Measurements from ENCODE around the gene LMNTD2.

Gene LMNTD2

GRCh38 chr11:577611-577894 is 17.0 kb upstream of the LMNTD2 start:
- no peaks in the 10 kb centered on the region for H3K27me3 ChIP-seq (ENCODE audit: control insufficient read depth, insufficient read depth, low read length)
- H3K4me1 ChIP-seq, result peaks cover 5% of the 10 kb centered on the region
- H3K9ac ChIP-seq, result no peak overlapping the region
- peaks cover 37% of the 10 kb centered on the region for H3K79me2 ChIP-seq
- H3K4me2 ChIP-seq (ENCODE audit: low read length), result peak overlapping the region; percentile 78
- no peak overlapping the region for H3K27ac ChIP-seq
- TF ChIP-seq CTCF (IDR thresholded peaks at IDR 0.05), result no peak
- H3K9me3 ChIP-seq (ENCODE audit: control insufficient read depth, low read length), result no peaks in the 10 kb centered on the region
- H3K36me3 ChIP-seq (ENCODE audit: control insufficient read depth, insufficient read depth, low read length), result no peaks in the 10 kb centered on the region
- no peak overlapping the region for H2AFZ ChIP-seq
- peak overlapping the region; percentile 68 for H3K4me3 ChIP-seq (ENCODE audit: low read depth, low read length)

GRCh38 chr11:576811-577610 is 16.5 kb upstream of the LMNTD2 start:
- H3K79me2 ChIP-seq, result peaks cover 34% of the 10 kb centered on the region
- H3K9ac ChIP-seq, result no peak overlapping the region
- no peaks in the 10 kb centered on the region for H3K9me3 ChIP-seq (ENCODE audit: control insufficient read depth, low read length)
- no peak overlapping the region for H3K27ac ChIP-seq
- H3K4me1 ChIP-seq, result peaks cover 5% of the 10 kb centered on the region
- no peaks in the 10 kb centered on the region for H3K27me3 ChIP-seq (ENCODE audit: control insufficient read depth, insufficient read depth, low read length)
- peak overlapping the region; percentile 68 for H3K4me3 ChIP-seq (ENCODE audit: low read depth, low read length)
- H3K4me2 ChIP-seq (ENCODE audit: low read length), result peak overlapping the region; percentile 78
- H2AFZ ChIP-seq, result no peak overlapping the region
- no peak for TF ChIP-seq CTCF (IDR thresholded peaks at IDR 0.05)
- no peaks in the 10 kb centered on the region for H3K36me3 ChIP-seq (ENCODE audit: control insufficient read depth, insufficient read depth, low read length)

GRCh38 chr11:575996-576768 is 15.6 kb upstream of the LMNTD2 start, which contains the start of gene PHRF1:
TSS of gene PHRF1 (plus strand) at chr11:576470. CDS start at chr11:581513, 5,043 bp downstream.
- Histone ChIP-seq H3K79me2 (peaks cover 31% of the 10 kb centered on the region), H3K27ac (peak within 1 kb of the TSS; percentile 80), H3K9me3 (ENCODE audit: control insufficient read depth, low read length) (no peaks in the 10 kb centered on the region), H3K4me3 (ENCODE audit: low read depth, low read length) (peak within 1 kb of the TSS; percentile 68), H3K36me3 (ENCODE audit: control insufficient read depth, insufficient read depth, low read length) (no peaks in the 10 kb centered on the region), H3K4me1 (peaks cover 5% of the 10 kb centered on the region), H3K27me3 (ENCODE audit: control insufficient read depth, insufficient read depth, low read length) (no peaks in the 10 kb centered on the region), H2AFZ (peak within 1 kb of the TSS; percentile 82), H3K9ac (no peak within 1 kb of the TSS), H3K4me2 (ENCODE audit: low read length) (peak within 1 kb of the TSS; percentile 93)
- TF ChIP-seq CTCF (IDR thresholded peaks at IDR 0.05), result no peak

- H3K36me3 ChIP-seq (ENCODE audit: control insufficient read depth, insufficient read depth, low read length), result no peaks in the 10 kb centered on the region
- TF ChIP-seq CTCF (IDR thresholded peaks at IDR 0.05), result no peak
- peaks cover 28% of the 10 kb centered on the region for H3K79me2 ChIP-seq
- H2AFZ ChIP-seq, result peak overlapping the region; percentile 81
- H3K9ac ChIP-seq, result no peak overlapping the region
- H3K4me3 ChIP-seq (ENCODE audit: low read depth, low read length), result peak overlapping the region; percentile 55
- H3K27ac ChIP-seq, result peak overlapping the region; percentile 39
- peaks cover 5% of the 10 kb centered on the region for H3K4me1 ChIP-seq
- H3K27me3 ChIP-seq (ENCODE audit: control insufficient read depth, insufficient read depth, low read length), result no peaks in the 10 kb centered on the region
- no peaks in the 10 kb centered on the region for H3K9me3 ChIP-seq (ENCODE audit: control insufficient read depth, low read length)
- H3K4me2 ChIP-seq (ENCODE audit: low read length), result peak overlapping the region; percentile 78
Measured at GRCh38 chr11:575313-575995, 14.9 kb upstream of the LMNTD2 start.
